Effector CD8-positive, alpha-beta T cell (primary cell): ENCODE results near the gene KLF1.
A peak's percentile ranks its signal among the peaks of the same experiment; 100 is the strongest.
"Not testable (repeated sequence)": the region's sequence is repeated elsewhere in the genome, so short reads cannot be mapped to it uniquely, and the experiment has no call there.

Experiments used
- DNase-seq: peaks from one replicate; lab custom pipeline; 2025; lab: John Stamatoyannopoulos, UW

KLF1 gene

GRCh38 chr19:12867120-12868099 is 19.6 kb downstream of the KLF1 start:
- peak; percentile 68 for DNase-seq

- no peak for DNase-seq
These were observed 20.4 kb downstream of the KLF1 start for GRCh38 chr19:12866416-12867119.

GRCh38 chr19:12865746-12866415 is 21.1 kb downstream of the KLF1 start:
- no peak for DNase-seq

- DNase-seq, result no peak
These were observed 22.0 kb downstream of the KLF1 start for GRCh38 chr19:12864721-12865715.

GRCh38 chr19:12864143-12864542 is 22.9 kb downstream of the KLF1 start:
- DNase-seq, result no peak

GRCh38 chr19:12859546-12859945 is 27.5 kb downstream of the KLF1 start:
- no peak for DNase-seq

- no peak for DNase-seq
These were observed 28.7 kb downstream of the KLF1 start for GRCh38 chr19:12858041-12858928.

GRCh38 chr19:12856653-12857052 is 30.3 kb downstream of the KLF1 start:
- DNase-seq, result no peak

GRCh38 chr19:12847159-12848139 is 39.6 kb downstream of the KLF1 start:
- DNase-seq, result peak; percentile 79

GRCh38 chr19:12846613-12847012 is 40.4 kb downstream of the KLF1 start:
- not testable (repeated sequence) for DNase-seq

- no peak for DNase-seq
These were observed 42.8 kb downstream of the KLF1 start for GRCh38 chr19:12843999-12844732.

GRCh38 chr19:12843328-12843727 is 43.7 kb downstream of the KLF1 start:
- DNase-seq, result no peak

GRCh38 chr19:12842511-12842910 is 44.5 kb downstream of the KLF1 start:
- no peak for DNase-seq

- DNase-seq, result no peak
These were observed 45.9 kb downstream of the KLF1 start for GRCh38 chr19:12841094-12841493.

- peak; percentile 19 for DNase-seq
These were observed 46.6 kb downstream of the KLF1 start for GRCh38 chr19:12840091-12841079.

GRCh38 chr19:12838886-12839756 is 47.9 kb downstream of the KLF1 start:
- DNase-seq, result no peak
